Osteocyte (in vitro differentiated cells): ENCODE results near the gene DGCR8. TPM values are rescaled to one million over a fixed set of nuclear protein-coding genes. Genes with fewer than 3 reads are reported as not detected.

Experiments used
- DNase-seq: peaks from one replicate; pipeline ENCODE4 v3.0.0; 2021; ENCODE audit warnings: mixed read lengths; ENCODE audit not compliant: unreplicated experiment; ENCODE audit errors: extremely low spot score
- H3K27ac Mint-ChIP-seq: one replicate; pipeline ENCODE4 v1.8.0; 2021; ENCODE audit warnings: mild to moderate bottlenecking, mixed read lengths; ENCODE audit not compliant: unreplicated experiment
- H3K27me3 Mint-ChIP-seq: one replicate; pipeline ENCODE4 v1.8.0; 2021; ENCODE audit warnings: mixed read lengths; ENCODE audit not compliant: unreplicated experiment
- H3K36me3 Mint-ChIP-seq: one replicate; pipeline ENCODE4 v1.8.0; 2021; ENCODE audit warnings: mixed read lengths; ENCODE audit not compliant: unreplicated experiment
- H3K4me1 Mint-ChIP-seq: one replicate; pipeline ENCODE4 v1.8.0; 2021; ENCODE audit warnings: mixed read lengths; ENCODE audit not compliant: unreplicated experiment
- H3K4me3 Mint-ChIP-seq: one replicate; pipeline ENCODE4 v1.8.0; 2021; ENCODE audit warnings: mild to moderate bottlenecking, moderate library complexity, mixed read lengths; ENCODE audit not compliant: unreplicated experiment
- H3K9me3 Mint-ChIP-seq: one replicate; pipeline ENCODE4 v1.8.0; 2021; ENCODE audit warnings: mixed read lengths; ENCODE audit not compliant: unreplicated experiment
- CTCF ChIP-seq: fragments of 200-600 bp; sonication (generic); IDR thresholded peaks from 2 replicates; pipeline ENCODE4 v1.5.0; 2021; ENCODE audit warnings: antibody characterized with exemption, mild to moderate bottlenecking, moderate library complexity
- total RNA-seq: library from RNA; stranded (reverse); gene quantifications from 2 replicates; pipeline ENCODE4 v1.2.1, GENCODE V29; 2021

Gene DGCR8
- total RNA-seq, 1 donor from 2014 or later, result 45.1 TPM

GRCh38 chr22:20094197-20094807 lies 14.3 kb downstream of the DGCR8 start:
- Mint-ChIP-seq H3K27ac (no peak overlapping the region), H3K27me3 (no peaks in the 10 kb centered on the region), H3K9me3 (peaks cover 14% of the 10 kb centered on the region), H3K4me3 (no peak overlapping the region), H3K4me1 (peaks cover 1% of the 10 kb centered on the region), H3K36me3 (peaks cover 78% of the 10 kb centered on the region)
- no peak for TF ChIP-seq CTCF
- DNase-seq, result no peak

- Mint-ChIP-seq H3K4me1 (no peaks in the 10 kb centered on the region), H3K36me3 (peaks cover 80% of the 10 kb centered on the region), H3K27me3 (no peaks in the 10 kb centered on the region), H3K4me3 (no peak overlapping the region), H3K9me3 (peaks cover 14% of the 10 kb centered on the region), H3K27ac (no peak overlapping the region)
- TF ChIP-seq CTCF, result no peak
- DNase-seq, result no peak
These were observed 15.5 kb downstream of the DGCR8 start for GRCh38 chr22:20095521-20095920.

GRCh38 chr22:20096574-20097420 lies 16.8 kb downstream of the DGCR8 start:
- no peak overlapping the region for H3K4me3 Mint-ChIP-seq
- no peak overlapping the region for H3K27ac Mint-ChIP-seq
- no peak for TF ChIP-seq CTCF
- H3K36me3 Mint-ChIP-seq, result peaks cover 68% of the 10 kb centered on the region
- H3K9me3 Mint-ChIP-seq, result peaks cover 14% of the 10 kb centered on the region
- no peaks in the 10 kb centered on the region for H3K27me3 Mint-ChIP-seq
- no peak for DNase-seq
- no peaks in the 10 kb centered on the region for H3K4me1 Mint-ChIP-seq

GRCh38 chr22:20099099-20099711 lies 19.2 kb downstream of the DGCR8 start:
- no peak overlapping the region for H3K4me3 Mint-ChIP-seq
- H3K9me3 Mint-ChIP-seq, result peaks cover 14% of the 10 kb centered on the region
- no peak overlapping the region for H3K27ac Mint-ChIP-seq
- no peaks in the 10 kb centered on the region for H3K4me1 Mint-ChIP-seq
- no peaks in the 10 kb centered on the region for H3K27me3 Mint-ChIP-seq
- TF ChIP-seq CTCF, result no peak
- no peak for DNase-seq
- H3K36me3 Mint-ChIP-seq, result peaks cover 57% of the 10 kb centered on the region

GRCh38 chr22:20101638-20102037 lies 21.6 kb downstream of the DGCR8 start:
- H3K9me3 Mint-ChIP-seq, result peaks cover 6% of the 10 kb centered on the region
- H3K4me1 Mint-ChIP-seq, result no peaks in the 10 kb centered on the region
- no peak overlapping the region for H3K27ac Mint-ChIP-seq
- H3K27me3 Mint-ChIP-seq, result no peaks in the 10 kb centered on the region
- no peak overlapping the region for H3K4me3 Mint-ChIP-seq
- no peak for DNase-seq
- peaks cover 43% of the 10 kb centered on the region for H3K36me3 Mint-ChIP-seq
- no peak for TF ChIP-seq CTCF
